Karpas-422 (cell line): ENCODE results near the gene MAG. TPM values are rescaled to one million over a fixed set of nuclear protein-coding genes. Genes with fewer than 3 reads are reported as not detected.

Experiments
- DNase-seq: peaks from one replicate; pipeline ENCODE4 v3.0.0-alpha.2; 2015
- H2AFZ ChIP-seq: fragments of 200-600 bp; sonication (generic); 2 replicates; pipeline ENCODE4 v1.6.1; 2014; ENCODE audit warnings: antibody characterized with exemption, low read length, mixed read lengths
- H3K27ac ChIP-seq: fragments of 200-600 bp; sonication (generic); 2 replicates; pipeline ENCODE4 v1.5.1; 2014; ENCODE audit warnings: mild to moderate bottlenecking, low read length, moderate library complexity
- H3K27me3 ChIP-seq: fragments of 200-600 bp; sonication (generic); 2 replicates; pipeline ENCODE4 v1.6.1; 2014; ENCODE audit warnings: low read length, mixed read lengths
- H3K36me3 ChIP-seq: fragments of 200-600 bp; sonication (generic); 2 replicates; pipeline ENCODE4 v1.6.1; 2014; ENCODE audit warnings: low read length, mixed read lengths; ENCODE audit not compliant: insufficient read depth
- H3K4me1 ChIP-seq: fragments of 200-600 bp; sonication (generic); 2 replicates; pipeline ENCODE4 v1.6.1; 2014; ENCODE audit warnings: mild to moderate bottlenecking, low read length, mixed read lengths
- H3K4me2 ChIP-seq: fragments of 200-600 bp; sonication (generic); 2 replicates; pipeline ENCODE4 v1.6.1; 2014; ENCODE audit warnings: low read length, low read depth, mild to moderate bottlenecking; ENCODE audit not compliant: poor library complexity, severe bottlenecking
- H3K4me3 ChIP-seq: fragments of 200-600 bp; sonication (generic); 2 replicates; pipeline ENCODE4 v1.5.1; 2014; ENCODE audit warnings: mild to moderate bottlenecking, antibody characterized with exemption, low read length, mixed read lengths
- H3K79me2 ChIP-seq: fragments of 200-600 bp; sonication (generic); 2 replicates; pipeline ENCODE4 v1.6.1; 2014; ENCODE audit warnings: mild to moderate bottlenecking, low read length, mixed read lengths
- H3K9ac ChIP-seq: fragments of 200-600 bp; sonication (generic); 2 replicates; pipeline ENCODE4 v1.6.0; 2014; ENCODE audit warnings: low read length
- H3K9me2 ChIP-seq: fragments of 200-600 bp; sonication (generic), shearing (Covaris generic); replicated peaks from 2 replicates; pipeline ENCODE4 v1.6.0; 2014; ENCODE audit warnings: mild to moderate bottlenecking, low read length, moderate library complexity; ENCODE audit not compliant: insufficient read depth
- H3K9me3 ChIP-seq: fragments of 300-700, 200-600 bp; sonication (generic); 2 replicates; pipeline ENCODE4 v1.6.1; 2014; ENCODE audit warnings: low read length, mixed read lengths
- H4K20me1 ChIP-seq: fragments of 200-600 bp; sonication (generic); 2 replicates; pipeline ENCODE4 v1.6.1; 2014; ENCODE audit warnings: mild to moderate bottlenecking, antibody characterized with exemption, low read length, low read depth; ENCODE audit not compliant: insufficient read depth
- total RNA-seq: library from RNA; depleted of rRNA; stranded (reverse); fragments of >200 nt; shearing (Covaris generic); gene quantifications from 2 replicates; pipeline ENCODE4 v1.2.3, GENCODE V29; 2014; ENCODE audit warnings: low replicate concordance

MAG gene
- total RNA-seq, 1 experiment from 2014 or later, result not detected

- no peak overlapping the region for H3K4me2 ChIP-seq
- no peak overlapping the region for H3K27ac ChIP-seq
- H3K9me3 ChIP-seq, result no peaks in the 10 kb centered on the region
- no peaks in the 10 kb centered on the region for H3K9me2 ChIP-seq
- no peaks in the 10 kb centered on the region; the same call in 1 of the 2 replicates for H3K4me1 ChIP-seq
- DNase-seq, result no peak
- no peaks in the 10 kb centered on the region for H4K20me1 ChIP-seq
- no peak overlapping the region for H3K9ac ChIP-seq
- H3K79me2 ChIP-seq, result no peaks in the 10 kb centered on the region
- no peak overlapping the region for H3K4me3 ChIP-seq
- no peaks in the 10 kb centered on the region for H3K27me3 ChIP-seq
- no peaks in the 10 kb centered on the region for H3K36me3 ChIP-seq
- no peak overlapping the region for H2AFZ ChIP-seq
Measured at GRCh38 chr19:35253316-35254286, 38.4 kb upstream of the MAG start.

GRCh38 chr19:35254341-35255297 is 37.3 kb upstream of the MAG start:
- no peaks in the 10 kb centered on the region for H3K9me2 ChIP-seq
- no peak overlapping the region for H3K27ac ChIP-seq
- DNase-seq, result no peak
- no peak overlapping the region for H3K9ac ChIP-seq
- no peaks in the 10 kb centered on the region for H3K79me2 ChIP-seq
- H4K20me1 ChIP-seq, result no peaks in the 10 kb centered on the region
- no peaks in the 10 kb centered on the region for H3K36me3 ChIP-seq
- no peaks in the 10 kb centered on the region for H3K27me3 ChIP-seq
- no peaks in the 10 kb centered on the region for H3K9me3 ChIP-seq
- no peak overlapping the region for H3K4me3 ChIP-seq
- H2AFZ ChIP-seq, result no peak overlapping the region
- no peak overlapping the region for H3K4me2 ChIP-seq
- H3K4me1 ChIP-seq, result no peaks in the 10 kb centered on the region

DNA sequence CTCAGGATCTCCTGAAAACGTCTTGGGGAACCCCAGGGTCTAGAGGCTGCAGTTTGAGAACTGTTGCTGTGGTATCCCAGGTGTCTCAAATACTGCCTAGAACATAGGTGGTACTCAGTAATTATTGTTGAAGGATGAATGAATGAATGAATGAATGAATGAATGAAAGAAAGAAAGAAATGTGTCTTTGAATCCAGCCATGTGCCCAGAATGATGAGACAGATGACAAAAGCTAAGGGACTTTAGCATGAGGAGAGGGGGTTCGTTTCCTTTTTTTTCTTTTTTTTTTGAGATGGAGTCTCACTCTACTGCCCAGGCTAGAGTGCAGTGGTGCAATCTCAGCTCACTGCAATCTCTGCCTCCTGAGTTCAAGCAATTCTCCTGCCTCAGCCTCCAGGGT is 35.4 kb upstream of the MAG start:
- H2AFZ ChIP-seq, result no peak overlapping the region
- H4K20me1 ChIP-seq, result no peaks in the 10 kb centered on the region
- no peaks in the 10 kb centered on the region for H3K79me2 ChIP-seq
- H3K9me3 ChIP-seq, result no peaks in the 10 kb centered on the region
- no peak overlapping the region for H3K27ac ChIP-seq
- H3K9me2 ChIP-seq, result no peaks in the 10 kb centered on the region
- no peaks in the 10 kb centered on the region for H3K4me1 ChIP-seq
- no peak overlapping the region for H3K9ac ChIP-seq
- DNase-seq, result no peak
- H3K36me3 ChIP-seq, result no peaks in the 10 kb centered on the region
- no peaks in the 10 kb centered on the region for H3K27me3 ChIP-seq
- H3K4me2 ChIP-seq, result no peak overlapping the region
- no peak overlapping the region for H3K4me3 ChIP-seq

- Histone ChIP-seq H3K9me3 (no peaks in the 10 kb centered on the region), H3K36me3 (no peaks in the 10 kb centered on the region), H4K20me1 (no peaks in the 10 kb centered on the region), H3K4me1 (no peaks in the 10 kb centered on the region), H3K27ac (no peak overlapping the region), H3K4me2 (no peak overlapping the region), H3K9me2 (no peaks in the 10 kb centered on the region), H3K9ac (no peak overlapping the region), H3K27me3 (no peaks in the 10 kb centered on the region), H3K4me3 (no peak overlapping the region), H2AFZ (no peak overlapping the region), H3K79me2 (no peaks in the 10 kb centered on the region)
- no peak for DNase-seq
Measured at GRCh38 chr19:35257113-35257461, 34.9 kb upstream of the MAG start.

GRCh38 chr19:35260694-35261304 is 31.2 kb upstream of the MAG start:
- no peaks in the 10 kb centered on the region for H3K27me3 ChIP-seq

DNA sequence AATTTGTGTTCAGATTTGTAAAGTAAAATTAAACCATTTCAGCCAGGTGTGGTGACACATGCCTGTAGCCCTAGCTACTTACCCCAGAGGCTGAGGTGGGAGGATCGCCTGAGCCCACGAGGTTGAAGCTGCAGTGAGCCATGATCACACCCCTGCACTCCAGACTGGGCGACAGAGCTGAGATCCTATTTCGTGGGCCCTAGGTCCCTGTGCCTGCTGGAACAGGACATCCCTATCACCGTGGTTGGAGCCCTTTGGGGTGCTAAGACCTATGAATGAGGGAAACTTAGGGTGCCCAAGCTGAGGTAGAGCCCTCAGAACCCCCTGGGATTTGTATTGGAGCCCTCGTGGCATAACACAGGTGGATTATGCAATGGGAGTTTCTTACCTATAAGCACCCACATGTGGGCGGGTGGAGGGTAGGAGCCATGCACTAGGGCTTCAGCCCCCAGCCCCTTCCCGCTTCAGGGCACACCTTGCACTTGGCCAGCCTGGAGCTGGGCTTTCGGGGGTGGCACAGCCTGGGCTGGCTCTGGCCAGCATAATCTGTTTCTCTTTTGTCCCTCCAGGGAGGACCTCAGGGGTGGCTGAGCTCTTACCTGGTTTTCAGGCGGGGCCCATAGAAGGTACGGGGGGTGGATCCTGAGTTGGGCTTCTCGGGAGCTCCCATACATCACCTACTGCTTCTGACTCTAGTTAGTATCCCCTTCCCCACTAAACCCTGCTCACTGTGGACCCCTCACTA is 30.4 kb upstream of the MAG start:
- no peaks in the 10 kb centered on the region for H3K9me2 ChIP-seq
- no peak overlapping the region for H3K4me2 ChIP-seq
- H4K20me1 ChIP-seq, result no peaks in the 10 kb centered on the region
- no peak for DNase-seq
- no peaks in the 10 kb centered on the region for H3K9me3 ChIP-seq
- H3K36me3 ChIP-seq, result no peaks in the 10 kb centered on the region
- H3K4me1 ChIP-seq, result peaks cover 20% of the 10 kb centered on the region
- H3K4me3 ChIP-seq, result no peak overlapping the region
- H3K27ac ChIP-seq, result no peak overlapping the region
- H3K79me2 ChIP-seq, result no peaks in the 10 kb centered on the region
- H2AFZ ChIP-seq, result no peak overlapping the region
- H3K9ac ChIP-seq, result no peak overlapping the region
- no peaks in the 10 kb centered on the region for H3K27me3 ChIP-seq

More at GRCh38 chr19:35260694-35261304, 31.2 kb upstream of the MAG start:
- no peaks in the 10 kb centered on the region for H4K20me1 ChIP-seq
- no peak overlapping the region for H3K4me3 ChIP-seq
- DNase-seq, result no peak
- H3K79me2 ChIP-seq, result no peaks in the 10 kb centered on the region
- H3K36me3 ChIP-seq, result no peaks in the 10 kb centered on the region
- no peak overlapping the region for H2AFZ ChIP-seq
- no peak overlapping the region for H3K27ac ChIP-seq
- H3K9me3 ChIP-seq, result no peaks in the 10 kb centered on the region
- H3K4me1 ChIP-seq, result peaks cover 15% of the 10 kb centered on the region
- no peak overlapping the region for H3K9ac ChIP-seq
- no peak overlapping the region for H3K4me2 ChIP-seq
- no peaks in the 10 kb centered on the region for H3K9me2 ChIP-seq

DNA sequence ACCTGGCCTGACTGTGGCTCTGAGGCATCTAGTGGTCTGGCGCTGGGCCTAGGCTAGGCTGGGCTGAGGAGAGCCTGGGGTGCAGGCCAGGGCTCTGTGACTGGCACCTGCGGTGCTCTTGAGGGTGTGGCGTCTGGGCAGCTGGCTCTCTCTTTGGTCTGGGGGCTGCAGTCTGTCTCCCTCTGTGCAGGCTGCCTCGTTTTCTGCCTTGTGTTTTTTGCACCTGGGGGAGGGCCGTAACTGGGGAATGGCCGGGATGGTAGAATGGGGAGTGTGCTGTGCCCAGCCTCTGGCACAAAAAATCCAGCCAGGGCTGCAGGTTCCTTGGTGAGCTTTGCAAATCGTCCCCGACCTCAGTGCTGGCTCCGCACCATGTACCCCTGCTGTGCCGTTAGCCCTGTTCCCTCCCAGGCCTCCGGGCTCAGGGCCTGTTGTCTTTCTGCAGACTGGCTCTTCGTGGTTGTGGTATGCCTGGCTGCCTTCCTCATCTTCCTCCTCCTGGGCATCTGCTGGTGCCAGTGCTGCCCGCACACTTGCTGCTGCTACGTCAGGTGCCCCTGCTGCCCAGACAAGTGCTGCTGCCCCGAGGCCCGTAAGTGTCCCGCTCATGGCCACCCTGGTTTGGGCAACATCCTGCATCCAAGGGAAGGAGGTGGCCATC is 29.7 kb upstream of the MAG start:
- Histone ChIP-seq H3K9me2 (no peaks in the 10 kb centered on the region), H3K36me3 (no peaks in the 10 kb centered on the region), H3K4me1 (peaks cover 26% of the 10 kb centered on the region), H3K9ac (no peak overlapping the region), H3K27me3 (no peaks in the 10 kb centered on the region), H3K4me3 (no peak overlapping the region), H3K27ac (no peak overlapping the region), H2AFZ (no peak overlapping the region), H3K79me2 (no peaks in the 10 kb centered on the region), H3K4me2 (no peak overlapping the region), H3K9me3 (no peaks in the 10 kb centered on the region), H4K20me1 (peaks cover 3% of the 10 kb centered on the region; the same call in 1 of the 2 replicates)
- no peak for DNase-seq
